WI38 (cell line): ENCODE results near the gene CDC14B.

ENCODE experiments used
- H3K4me3 ChIP-seq: 2 replicates; pipeline ENCODE4 v1.5.1; 2011; ENCODE audit warnings: low read depth, mild to moderate bottlenecking, control low read depth, low read length
- TF ChIP-seq, protein P1 (sequence below): IDR thresholded peaks from 2 replicates; pipeline ENCODE4 v1.5.1; 2012; ENCODE audit warnings: low read depth, mild to moderate bottlenecking, control low read depth, low read length

Gene CDC14B

DNA sequence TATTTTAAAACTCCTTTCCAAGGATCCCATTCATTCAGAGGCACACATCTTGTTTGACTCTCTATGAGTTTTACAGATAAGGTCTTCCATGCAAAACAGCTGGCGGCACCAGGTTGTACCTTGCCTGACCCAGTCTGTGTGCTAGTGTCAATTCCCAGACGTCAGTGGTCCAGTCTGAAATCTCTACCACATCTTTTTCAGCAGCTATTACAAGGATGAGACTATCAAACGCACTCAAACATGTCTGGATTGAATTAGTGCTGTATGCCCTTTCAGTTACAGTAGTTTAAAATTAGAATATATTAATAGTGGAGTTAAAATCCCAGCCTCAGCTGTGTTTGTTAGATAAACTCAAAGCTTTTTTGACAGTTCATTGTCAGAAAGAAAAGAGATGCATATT is 11.7 kb downstream of the CDC14B start:
- H3K4me3 ChIP-seq = no peak overlapping the region
- TF ChIP-seq, protein P1, sequence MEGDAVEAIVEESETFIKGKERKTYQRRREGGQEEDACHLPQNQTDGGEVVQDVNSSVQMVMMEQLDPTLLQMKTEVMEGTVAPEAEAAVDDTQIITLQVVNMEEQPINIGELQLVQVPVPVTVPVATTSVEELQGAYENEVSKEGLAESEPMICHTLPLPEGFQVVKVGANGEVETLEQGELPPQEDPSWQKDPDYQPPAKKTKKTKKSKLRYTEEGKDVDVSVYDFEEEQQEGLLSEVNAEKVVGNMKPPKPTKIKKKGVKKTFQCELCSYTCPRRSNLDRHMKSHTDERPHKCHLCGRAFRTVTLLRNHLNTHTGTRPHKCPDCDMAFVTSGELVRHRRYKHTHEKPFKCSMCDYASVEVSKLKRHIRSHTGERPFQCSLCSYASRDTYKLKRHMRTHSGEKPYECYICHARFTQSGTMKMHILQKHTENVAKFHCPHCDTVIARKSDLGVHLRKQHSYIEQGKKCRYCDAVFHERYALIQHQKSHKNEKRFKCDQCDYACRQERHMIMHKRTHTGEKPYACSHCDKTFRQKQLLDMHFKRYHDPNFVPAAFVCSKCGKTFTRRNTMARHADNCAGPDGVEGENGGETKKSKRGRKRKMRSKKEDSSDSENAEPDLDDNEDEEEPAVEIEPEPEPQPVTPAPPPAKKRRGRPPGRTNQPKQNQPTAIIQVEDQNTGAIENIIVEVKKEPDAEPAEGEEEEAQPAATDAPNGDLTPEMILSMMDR = no peak

DNA sequence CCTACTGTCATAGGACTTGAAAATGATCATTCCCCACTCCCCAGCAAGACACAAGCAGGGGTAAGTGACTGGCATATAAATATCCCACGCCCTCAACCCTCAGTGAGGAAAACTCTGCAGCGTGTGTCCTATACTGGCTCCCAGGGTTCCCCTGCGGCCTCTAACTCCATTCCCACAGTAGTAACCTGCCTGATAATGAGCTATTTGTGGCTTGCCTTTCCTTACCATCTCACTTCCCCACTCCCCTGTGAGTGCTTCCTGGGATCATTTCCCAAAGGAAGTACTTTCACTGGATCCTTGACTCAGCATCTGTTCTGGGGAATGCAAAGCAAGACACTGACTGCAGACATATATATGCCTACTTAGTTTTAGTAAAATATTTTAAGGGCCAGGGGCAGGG is 14.3 kb downstream of the CDC14B start:
- no peak overlapping the region for H3K4me3 ChIP-seq
- TF ChIP-seq, protein P1 = no peak

DNA sequence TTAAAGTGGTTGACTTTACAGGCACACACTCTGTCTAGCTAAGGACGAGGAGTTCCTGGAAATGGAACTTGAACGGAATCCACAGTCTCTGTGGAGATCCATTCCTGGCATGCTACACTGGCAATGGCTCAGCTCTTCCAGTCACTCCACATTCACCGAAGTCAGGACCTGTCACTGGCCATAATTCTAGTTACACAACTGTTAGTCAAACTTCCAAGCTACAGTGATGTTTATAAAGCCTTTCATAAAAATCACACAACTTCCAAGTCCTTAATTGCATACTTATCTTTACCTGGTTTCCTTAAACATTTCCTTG is 15.7 kb downstream of the CDC14B start:
- no peak overlapping the region for H3K4me3 ChIP-seq
- TF ChIP-seq, protein P1 = no peak

DNA sequence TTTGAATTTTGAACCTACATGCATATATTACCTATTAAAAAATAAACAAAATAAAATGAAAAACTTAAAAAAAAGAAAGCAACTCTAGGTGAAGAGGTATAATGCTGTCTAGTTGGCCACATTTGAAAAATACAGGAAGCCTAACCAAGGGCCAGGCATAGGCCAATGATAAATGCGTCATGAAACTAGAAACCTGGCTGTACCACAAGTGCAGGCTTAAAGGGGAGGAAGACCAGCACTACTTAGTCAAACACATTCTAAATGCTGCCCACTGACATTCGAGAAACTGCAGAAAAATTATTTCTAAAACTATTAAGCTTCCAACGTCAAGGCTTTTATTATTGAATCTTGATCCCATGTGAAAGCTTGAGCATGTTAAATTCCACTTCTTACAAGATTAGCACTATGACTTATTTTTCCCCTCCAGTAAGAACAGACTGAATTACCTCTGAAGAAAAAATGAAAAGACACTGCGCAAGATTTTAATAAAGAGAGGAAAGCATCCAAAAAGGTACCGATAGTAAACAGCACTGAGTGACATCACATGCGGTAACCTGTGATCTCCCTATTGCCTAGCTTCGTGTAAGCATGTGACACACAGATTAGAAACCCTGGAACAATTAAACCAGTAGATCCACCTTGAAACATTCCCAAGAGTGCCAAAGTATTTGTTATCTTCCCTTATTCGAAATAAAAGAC is 16.2 kb downstream of the CDC14B start:
- TF ChIP-seq, protein P1 = no peak
- no peak overlapping the region for H3K4me3 ChIP-seq

DNA sequence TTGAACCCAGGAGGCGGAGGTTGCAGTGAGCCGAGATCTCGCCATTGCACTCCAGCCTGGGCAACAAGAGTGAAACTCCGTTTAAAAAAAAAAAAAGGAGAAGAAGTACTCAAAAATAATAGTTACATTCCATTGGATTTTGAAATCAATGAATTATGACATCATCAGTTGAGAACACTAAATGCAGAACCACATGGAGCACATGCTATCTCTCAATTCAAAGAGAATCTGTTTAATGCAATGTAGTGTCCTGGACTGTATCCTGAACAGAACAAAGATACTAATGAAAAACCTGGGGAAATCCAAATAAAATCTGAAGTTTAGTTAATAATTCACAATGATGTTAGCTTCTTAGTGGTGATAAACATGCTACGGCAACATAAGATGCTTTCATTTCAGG is 20.3 kb downstream of the CDC14B start:
- no peak overlapping the region for H3K4me3 ChIP-seq
- TF ChIP-seq, protein P1 = no peak

DNA sequence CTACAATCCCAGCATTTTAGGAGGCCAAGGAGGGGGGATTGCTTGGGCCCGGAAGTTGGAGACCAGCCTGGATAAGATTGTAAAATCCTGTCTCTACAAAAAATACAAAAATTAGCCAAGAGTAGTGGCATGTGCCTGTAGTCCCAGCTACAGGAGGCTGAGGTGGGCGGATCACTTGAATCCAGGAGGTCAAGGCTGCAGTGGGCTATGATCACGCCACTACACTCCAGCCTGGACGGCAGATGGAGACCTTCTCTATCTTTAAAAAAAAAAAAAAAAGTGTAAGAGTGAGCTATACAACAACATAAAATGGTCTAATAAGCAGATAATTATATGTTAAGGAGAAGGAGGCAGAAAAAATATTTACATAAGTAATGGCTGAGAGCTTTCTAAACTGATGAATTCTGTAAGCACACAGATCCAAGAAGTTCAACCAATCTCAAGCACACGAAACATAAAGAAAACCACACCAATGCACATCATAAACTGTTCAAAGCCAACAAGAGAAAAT is 23.0 kb downstream of the CDC14B start:
- H3K4me3 ChIP-seq = no peak overlapping the region
- TF ChIP-seq, protein P1 = no peak

DNA sequence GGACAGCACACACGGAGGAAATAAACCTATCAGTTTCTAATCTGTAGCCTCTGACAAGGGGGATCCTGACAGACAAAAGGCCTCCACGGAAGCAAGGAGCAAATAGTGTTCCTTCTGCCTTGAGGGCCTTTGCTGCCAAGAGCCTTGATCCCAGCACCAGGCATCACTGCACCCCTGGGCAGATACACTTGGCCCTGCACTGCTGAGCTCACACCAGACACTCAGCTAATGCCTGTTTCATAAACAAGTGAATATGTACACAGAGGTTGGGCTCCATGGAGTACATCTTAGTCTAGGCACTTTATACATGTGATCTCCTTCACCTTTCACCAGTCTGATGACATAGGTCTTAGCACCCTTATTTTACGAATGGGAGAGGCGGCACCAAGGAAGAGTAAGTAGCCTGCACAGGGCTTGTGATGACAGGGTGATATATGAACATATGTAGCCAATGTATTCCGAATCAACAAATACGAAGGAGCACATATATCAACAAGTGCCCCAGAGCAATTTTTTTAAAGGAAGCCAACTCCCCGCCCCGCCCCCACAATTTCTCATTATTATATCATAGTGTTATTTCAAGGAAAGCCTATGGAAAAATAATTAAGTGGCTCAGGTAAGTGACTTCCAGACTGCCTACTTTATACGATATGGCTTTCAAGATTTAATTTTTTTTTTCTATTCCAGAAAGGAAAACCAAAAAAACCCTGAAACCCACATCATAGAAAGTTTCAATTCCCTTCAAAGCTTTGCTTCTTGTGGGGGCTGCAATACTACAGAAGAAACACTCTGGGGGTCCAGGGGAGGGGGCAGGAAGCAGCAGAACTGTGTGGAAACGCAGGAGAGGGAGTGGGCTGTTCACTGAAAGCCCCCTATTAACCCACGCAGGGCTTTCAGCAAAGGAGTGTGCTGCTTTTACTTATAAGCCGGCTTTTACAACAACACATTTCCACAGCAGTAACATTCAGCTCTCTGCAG is 32.0 kb downstream of the CDC14B start:
- TF ChIP-seq, protein P1 = no peak
- no peak overlapping the region for H3K4me3 ChIP-seq
